NCI-H1694 treated with DMSO at 0.1 percent for 48 hours (cell line): ENCODE measurements around the gene ZSCAN5A.
"Not testable (repeated sequence)": the region's sequence is repeated elsewhere in the genome, so short reads cannot be mapped to it uniquely, and the experiment has no call there.

Experiments
- DNase-seq: peaks from one replicate; lab custom pipeline; 2025; lab: John Stamatoyannopoulos, UW

ZSCAN5A gene

DNA sequence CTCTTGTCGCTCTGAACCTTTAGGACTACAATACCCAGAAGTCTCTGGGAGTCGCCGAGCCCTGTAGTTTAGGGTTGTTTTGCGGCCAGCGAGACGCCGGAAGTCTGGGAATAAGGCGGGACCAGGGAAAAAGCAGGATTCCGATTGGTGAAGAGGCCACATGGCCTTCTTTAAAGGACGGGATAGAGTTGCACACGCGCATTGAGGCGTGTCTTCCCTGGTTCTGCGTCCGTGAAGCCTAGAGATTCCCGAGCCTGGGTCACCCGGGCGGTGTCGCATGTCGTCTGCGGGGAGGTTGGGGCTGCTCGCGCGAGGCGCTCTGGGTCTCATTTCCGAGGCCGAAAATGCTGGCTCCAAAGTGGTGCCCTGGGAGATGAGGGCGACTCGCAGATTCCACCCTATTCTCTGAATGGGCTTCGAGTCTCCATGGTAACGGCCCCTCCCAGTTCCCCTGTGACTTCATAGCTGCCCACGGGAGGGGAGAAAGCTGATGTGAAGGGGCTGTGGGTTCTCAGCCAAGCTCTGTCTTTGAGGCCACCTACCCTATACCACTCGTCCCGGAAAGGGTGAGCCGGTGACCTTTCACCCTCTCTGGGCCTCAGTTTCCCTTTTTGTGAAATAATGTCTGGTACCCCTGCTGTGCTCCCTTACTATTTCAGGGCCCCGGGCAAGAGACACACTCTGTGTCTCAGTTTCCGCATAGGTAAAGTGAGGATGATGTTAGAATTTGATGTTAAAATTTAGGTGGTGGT, 614 bp upstream of the ZSCAN5A start:
- peak; percentile 97 for DNase-seq

DNA sequence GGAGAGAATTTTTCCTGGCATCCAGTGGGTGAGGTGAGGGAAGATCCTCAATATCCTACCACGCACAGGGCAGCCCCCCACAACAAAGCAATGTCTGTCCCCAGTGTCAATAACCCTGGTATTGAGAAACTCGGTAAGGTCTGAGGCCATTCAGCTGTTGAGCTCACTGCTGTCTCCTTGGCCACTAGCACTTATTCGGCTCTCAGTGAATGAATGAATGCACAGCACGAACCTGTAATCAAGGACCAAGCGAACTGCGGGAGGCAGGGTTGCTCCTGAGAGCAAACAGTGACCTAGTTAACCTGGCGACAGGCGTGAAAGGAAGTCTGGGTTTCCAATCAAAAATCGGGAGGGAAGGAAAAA, 640 bp downstream of the ZSCAN5A start:
- DNase-seq, result no peak

DNA sequence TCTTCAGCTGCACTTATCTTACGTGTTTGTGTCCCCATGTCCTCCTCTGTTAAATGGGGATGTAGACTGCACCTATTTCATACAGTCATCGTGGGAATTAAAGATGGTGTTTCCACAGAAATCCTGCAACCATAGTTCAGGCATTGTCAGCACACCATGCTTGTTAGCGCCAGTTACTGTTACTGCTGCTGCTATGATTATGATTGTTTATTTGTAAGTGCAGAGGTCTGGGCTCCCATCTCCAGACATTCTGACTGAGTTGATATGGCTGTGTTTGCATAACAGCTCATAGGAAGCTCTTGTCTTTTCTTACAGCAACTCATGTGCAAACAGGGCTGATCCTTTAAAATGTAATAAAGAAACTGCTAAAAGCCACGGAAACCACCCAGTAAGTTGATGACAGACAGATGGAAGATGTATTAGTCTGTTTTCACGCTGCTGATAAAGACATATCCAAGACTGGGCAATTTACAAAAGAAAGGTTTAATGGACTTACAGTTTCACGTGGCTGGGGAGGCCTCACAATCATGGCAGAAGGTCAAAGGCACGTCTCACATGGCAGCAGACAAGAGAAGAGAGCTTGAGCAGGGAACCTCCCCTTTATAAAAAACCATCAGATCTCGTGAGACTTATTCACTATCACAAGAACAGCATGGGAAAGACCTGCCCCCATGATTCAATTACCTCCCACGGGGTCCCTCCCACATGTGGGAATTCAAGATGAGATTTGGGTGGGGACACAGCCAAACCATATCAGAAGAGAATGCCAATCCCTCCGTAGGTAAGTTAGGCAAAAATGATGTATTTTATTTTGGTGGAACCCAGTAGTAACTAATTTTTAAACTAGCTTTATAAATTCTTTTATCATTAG, 1.6 kb downstream of the ZSCAN5A start:
- DNase-seq, result no peak

DNA sequence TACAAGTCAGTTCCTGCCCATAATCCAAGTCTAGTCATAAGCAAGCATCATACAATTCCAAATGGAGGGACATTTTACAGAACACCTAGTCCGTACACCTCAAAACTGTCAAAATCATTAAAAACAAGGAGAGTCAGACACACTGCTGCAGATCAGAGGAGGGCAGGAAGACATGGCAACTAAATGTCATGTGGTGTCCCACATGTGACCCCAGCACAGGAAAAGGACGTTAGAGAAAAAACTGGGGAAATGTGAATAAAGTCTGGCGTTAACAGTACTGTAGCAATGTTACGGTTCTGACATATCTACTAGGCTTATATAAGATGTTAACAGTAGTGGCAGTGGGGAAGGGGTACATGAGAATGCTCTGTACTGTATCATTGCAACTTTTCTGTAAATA, 2.3 kb downstream of the ZSCAN5A start:
- no peak for DNase-seq

DNA sequence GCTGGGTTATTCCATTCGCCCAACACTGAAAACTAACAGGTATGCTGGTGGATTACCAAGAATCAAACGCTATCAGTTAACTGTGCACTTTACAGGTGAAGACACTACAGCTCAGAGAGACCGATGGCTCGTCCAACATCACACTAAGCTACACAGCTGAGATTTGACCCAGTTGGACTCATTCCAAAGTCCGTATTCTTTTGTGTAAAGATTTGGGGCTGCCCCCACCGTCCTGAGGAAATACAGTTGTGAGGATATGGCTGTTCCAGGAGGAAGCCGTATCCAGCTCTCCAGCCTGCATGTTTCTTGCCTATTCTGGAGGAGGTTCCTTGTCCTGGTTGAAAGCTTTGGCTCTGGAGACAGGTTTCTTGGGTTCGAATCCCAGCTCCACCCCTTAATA, 4.2 kb downstream of the ZSCAN5A start:
- DNase-seq, result no peak

DNA sequence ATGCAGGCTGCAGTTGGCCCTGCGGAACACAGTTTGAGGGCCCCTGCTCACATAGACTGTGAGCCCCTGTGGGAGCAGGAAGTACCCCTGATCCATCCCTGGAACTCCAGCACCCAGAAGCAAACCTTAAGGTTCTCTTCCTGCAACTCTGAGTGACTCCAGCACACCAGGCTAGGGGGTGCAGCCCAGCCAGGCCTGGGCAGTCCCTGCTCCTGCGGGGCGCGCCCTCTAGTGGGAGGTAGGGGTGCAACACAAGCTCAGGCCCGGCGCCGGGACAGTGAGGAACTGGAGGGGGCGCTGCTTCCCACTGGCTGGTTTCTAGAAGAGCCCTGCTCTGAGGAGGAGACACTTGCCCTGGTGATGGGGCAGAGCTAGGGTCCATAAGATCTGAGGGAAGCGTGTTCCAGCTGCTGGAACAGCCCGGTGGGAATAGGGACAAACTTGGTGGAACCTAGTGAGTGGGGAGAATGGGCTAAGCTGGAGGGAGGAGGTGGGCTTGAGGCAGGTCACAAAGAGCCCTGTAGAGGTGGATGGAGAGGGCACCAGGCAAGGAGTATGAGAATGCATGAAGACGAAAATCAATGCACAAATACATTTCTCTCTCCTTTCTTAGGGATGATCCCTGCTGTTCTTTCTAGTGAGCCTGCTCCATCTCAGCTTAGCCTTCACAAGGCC, 5.0 kb downstream of the ZSCAN5A start:
- no peak for DNase-seq

DNA sequence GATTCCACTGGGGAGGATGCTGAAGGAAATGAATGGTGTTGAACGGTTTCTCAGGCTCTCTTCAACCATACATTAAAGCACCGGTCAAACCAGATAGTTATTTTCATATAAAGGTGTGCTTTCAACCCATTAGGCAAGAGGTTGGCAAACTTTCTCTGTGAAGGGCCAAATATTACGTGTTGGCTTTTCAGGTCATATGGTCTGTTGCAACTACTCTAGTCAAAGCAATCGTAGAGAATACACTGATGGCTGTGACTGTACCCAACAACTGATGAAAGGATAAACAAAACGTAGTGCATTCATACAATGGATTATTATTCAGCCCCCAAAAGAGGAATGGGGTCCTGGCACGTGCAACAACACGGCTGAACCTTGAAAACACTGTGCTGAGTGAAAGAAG, 5.8 kb downstream of the ZSCAN5A start:
- no peak for DNase-seq

DNA sequence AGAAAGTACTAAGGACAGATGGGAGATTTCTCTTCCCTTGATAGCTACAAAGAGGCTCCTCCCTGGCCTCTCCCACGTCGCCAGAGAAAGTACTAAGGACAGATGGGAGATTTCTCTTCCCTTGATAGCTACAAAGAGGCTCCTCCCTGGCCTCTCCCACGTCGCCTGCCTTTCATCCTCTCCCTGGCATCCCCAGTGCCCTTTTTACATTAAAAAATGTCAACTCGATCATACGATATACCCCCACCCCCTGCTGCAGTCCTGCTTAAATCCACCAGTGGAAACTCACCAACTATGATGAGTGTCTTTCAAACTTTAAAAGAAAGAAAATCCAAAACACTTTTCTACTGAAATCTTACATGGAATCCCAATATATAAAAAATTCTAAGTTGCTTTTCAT, 7.6 kb downstream of the ZSCAN5A start:
- DNase-seq, result not testable (repeated sequence)

DNA sequence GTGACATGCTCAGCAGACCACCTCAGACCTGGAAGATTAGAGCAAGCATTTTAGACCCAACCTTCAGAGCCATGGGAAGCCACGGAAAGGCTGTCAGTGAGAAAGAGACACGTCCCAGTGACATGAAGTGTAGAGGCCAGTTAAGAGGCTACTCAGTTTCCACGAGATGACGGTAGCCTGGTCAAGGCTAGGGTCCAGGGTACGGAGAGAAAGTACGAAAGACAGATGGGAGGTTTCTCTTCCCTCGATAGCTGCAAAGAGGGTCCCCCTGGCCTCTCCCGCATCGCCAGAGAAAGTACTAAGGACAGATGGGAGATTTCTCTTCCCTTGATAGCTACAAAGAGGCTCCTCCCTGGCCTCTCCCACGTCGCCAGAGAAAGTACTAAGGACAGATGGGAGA, 8.6 kb downstream of the ZSCAN5A start:
- DNase-seq, result no peak

DNA sequence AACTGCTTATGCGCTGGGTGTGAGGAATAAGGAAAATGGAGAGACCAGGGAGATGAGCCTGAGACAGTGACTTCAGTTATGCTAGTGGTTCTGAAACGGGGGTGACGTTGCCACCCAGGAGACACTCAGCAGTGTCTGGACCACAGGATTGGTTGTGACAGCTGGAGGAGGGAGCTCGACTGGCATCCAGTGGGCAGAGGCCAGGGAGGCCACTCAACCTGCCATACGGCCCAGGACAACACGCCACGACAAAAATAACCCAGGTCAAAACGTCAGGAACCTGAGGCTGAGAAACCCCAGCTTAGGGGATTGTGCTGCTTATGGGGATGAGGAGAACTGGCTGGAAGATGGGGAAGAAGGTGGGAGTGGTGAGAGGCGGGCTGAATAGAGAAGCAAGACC, 10.4 kb downstream of the ZSCAN5A start:
- DNase-seq, result no peak

DNA sequence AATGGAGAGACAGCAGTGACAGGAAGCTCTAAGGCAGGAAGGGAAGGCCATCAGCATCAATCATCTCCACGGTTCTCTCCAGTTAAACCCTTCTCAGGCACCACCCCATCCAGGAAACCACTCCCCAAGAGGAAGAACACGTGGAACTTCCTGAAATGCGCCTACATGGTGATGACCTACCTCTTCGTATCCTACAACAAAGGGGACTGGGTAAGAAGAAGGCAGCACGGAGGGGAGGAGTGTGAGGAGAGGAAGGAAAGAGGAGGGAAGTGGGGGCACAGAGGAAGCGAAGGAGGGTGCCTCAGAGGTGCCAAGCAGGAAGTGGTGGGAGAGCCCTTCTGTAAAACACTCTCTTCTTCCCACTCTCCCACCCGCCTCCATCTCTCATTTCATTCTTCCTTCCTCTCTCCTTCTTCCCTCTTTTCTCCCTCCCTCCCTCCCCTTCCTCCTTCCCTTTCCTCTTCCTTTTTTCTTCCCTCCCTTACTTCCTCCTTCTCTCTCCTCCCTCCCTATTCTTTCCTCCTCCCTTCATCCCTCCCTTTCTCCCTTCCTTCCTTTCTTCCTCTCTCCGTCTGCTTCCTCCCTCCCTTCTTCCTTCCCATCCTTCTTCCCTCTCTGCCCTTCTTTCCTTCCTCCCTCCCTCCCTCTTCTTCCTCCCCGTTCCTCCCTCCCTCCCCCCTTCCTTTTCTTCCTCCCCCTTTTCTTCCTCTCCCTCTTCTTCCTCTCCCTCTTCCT, 12.6 kb downstream of the ZSCAN5A start:
- no peak for DNase-seq

DNA sequence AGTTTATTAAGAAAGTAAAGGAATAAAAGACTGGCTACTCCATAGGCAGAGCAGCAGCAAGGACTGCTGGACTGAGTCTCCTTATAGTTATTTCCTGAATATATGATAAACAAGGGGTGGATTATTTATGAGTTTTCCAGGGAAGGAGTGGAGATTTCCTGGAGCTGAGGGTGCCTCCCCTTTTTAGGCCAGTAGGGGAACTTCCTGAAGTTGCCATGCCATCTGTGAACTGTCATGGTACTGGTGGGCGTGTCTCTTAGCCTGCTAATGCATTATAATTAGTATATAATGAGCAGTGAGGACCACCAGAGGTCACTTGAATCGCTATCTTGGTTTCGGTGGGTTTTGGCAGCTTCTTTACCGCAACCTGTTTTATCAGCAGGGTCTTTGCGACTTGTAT, 13.5 kb downstream of the ZSCAN5A start:
- no peak for DNase-seq

DNA sequence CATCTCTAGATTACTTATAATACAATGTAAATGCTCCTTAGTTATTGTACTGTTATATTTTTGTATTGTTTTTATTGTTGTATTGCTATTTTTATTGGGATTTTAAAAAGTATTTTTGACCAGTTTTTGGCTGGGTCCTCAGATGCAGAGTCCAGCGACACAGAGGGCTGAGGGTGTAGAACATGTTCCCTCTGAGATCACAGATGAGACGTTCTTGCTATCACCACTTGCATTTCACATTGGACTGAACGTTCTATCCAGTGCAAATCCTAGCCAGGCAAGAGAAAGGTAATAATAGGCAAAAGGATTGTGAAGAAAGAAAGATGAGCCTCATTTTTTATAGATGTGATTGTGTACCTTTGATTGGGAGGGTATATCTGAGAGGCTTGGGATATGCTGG, 15.0 kb downstream of the ZSCAN5A start:
- no peak for DNase-seq

DNA sequence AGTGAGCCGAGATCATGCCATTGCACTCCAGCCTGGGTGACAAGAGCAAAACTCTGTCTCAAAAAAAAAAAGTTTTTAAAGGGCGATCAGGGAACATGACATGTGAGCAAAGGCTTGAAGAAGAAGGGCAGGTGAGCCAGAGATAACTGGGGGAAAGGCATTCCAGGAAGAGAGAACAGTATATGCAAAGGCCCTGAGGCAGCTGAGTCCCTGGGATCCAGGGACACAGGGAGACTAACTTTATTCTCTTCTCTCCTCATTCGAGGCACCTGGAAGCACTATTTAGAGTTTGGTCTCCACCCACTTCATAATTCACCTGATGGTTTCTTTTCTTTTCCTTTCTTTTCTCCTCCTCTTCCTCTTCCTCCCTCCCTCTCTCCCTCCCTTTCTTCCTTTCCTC, 17.6 kb downstream of the ZSCAN5A start:
- no peak for DNase-seq

DNA sequence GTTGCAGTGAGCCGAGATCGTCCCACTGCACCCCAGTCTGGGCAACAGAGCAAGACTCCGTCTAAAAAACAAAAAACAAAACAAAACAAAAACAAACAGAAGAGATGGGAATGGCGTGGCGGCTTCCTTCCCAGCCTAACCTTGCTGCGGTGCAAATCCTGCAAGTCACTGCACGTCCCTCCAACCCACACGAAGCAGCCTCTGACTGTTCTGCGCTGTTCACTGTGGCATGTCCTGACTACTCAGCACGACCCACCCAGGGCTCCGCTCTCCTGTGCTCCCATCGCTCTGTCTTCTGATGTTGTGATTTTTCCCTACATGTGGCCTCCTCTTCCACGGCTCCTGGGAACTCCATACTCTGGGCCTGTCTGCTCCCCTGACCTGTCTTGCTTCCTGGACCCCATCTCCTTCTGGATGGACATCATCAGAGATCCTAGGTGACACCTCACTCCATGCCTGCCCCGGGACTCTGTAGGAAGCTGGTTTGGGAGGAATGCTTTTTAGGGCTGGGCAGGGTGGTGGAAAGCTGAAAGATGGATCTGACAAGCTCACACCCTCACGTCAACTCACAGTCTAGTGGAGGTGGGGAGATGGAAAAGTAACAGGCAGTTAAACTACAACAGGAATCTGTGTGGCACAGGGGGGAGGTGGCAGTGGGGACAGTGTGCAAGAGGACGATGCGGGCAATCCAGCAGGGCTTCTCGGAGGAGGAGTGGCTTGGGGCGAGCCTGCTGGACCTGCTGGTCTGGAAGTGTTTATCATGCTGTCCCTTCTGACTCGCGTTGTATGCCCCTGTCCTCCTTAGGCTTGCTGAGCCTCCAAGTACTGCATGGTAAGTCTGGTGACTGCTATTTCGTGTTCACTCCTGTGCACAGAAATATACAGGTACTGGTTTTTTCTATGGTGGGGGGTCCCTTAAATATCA, 18.8 kb downstream of the ZSCAN5A start:
- DNase-seq, result no peak

DNA sequence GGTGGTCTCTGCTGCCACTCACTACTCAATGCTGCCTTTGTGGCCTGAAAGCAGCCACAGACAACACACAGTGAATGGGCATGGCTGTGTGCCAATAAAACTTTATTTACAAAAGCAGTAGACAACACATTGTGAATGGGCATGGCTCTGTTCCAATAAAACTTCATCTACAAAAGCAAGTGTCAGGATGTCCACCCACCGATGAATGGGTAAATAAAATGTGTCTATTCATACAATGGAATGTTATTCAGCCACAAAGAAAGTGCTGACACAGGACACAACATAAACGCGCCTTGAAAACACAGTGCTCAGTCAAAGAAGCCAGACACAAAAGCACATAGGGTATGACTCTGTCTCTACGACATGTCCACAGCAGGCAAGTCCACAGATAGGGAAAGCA, 20.1 kb downstream of the ZSCAN5A start:
- no peak for DNase-seq

DNA sequence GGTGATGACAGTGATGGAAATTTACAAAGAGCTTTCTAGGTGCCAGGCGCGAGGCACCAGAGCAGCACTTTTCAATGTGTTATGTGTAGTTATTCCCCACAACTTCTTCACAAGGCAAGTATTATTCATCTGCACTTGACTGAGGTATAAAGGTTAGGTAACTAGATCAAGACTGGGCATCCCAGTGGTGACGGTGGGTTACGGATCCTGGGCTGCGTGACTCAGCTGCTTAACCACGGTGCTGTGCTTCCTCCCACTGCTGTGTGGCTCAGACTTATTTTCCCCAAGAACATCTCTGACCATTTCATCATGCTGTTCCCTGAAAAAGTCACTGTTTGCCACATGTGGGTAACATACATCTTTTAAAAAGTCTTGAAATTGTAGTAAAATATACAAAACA, 22.8 kb downstream of the ZSCAN5A start:
- DNase-seq, result no peak

DNA sequence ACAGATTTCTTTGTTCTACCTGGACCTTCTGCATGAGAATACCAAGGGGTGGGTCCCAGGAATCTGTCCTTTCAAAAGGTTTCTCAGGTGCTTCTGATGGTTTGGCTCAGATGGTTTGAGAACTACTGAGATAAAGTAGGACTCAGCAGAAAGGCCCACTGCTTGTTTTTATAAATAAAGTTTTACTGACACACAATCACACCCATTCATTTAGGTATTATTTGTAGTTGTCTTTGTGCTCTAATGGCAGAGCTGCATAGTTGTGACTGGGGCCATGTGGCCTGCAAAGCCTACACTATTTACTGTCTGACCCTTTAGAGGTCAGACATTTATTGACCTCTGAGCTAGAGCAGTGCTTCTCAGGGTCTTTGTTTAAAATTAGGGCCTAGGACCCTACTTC, 24.5 kb downstream of the ZSCAN5A start:
- DNase-seq, result no peak

DNA sequence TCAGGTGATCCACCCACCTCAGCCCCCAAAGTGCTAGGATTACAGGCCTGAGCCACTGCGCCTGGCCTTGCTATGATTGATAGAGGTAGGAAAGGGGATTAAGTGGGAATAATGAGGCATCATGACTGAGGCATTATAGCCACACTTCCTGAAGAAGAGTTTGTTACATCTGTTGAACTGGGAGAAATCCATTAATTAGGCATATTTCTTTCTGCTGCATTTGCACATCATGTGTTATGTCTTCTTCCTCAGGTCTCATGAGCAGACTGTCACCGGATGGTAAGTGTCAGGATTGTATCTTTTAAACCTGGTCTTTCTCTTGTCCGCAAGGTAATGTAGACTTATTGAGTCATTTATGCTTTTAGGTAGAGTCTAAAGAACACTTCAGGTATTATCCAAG, 29.9 kb downstream of the ZSCAN5A start:
- DNase-seq, result no peak

DNA sequence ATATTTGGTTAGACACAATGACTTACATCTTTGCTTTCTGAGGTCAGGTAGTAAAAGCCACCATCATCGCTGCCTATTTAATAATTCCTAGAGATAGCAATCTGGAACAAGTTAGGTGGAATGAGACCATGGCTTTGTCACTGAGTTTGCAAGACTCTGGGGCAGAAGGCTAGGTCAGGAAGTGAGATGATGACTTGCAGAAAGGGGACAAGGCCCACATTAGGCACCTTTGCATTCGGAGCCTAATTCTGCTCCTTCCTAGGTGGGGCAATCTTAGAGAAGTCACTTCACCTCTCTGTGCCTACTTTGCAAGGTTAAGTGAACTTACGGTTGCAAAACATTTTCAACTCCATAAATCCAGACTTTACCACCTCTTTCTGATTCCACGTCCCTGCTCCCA, 31.8 kb downstream of the ZSCAN5A start:
- DNase-seq, result no peak

DNA sequence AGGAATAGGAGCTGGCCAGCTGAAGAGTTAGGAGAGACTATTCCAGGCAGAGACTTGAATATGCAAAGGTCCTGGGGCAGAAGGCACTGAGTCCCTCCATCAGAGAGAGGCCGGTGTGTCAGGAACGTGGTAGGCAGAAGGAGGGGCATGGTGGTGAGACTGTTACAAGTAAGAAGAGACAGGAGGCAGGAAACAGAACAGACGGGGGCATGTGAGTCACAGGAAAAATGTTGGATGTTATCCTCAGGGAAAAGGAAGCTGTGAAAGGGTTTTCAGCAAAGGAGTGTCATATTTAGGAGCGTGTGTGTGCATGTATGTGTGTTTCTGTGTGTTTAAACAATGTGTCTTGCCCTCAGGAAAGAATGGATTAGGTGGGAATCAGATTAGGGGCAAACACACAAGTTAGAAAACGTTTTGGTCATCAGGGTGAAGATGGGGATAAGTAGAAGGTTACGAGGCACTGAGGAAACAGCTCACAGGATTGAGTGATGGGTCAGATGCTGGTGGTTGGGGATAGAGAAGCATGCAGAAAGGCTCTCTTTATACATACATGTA, 41.0 kb downstream of the ZSCAN5A start:
- DNase-seq, result no peak
